Gastrocnemius medialis (tissue), 4 donors: ENCODE measurements around the gene ZNF804A.

Source experiments
- CTCF ChIP-seq, 5 experiments: fragments of 450-650 bp in 3 of 5; fragments of 200-600 bp in 2 of 5; sonication (generic) in 2 of 5; IDR thresholded peaks in 4 of 5; conservative IDR thresholded peaks in 1 of 5; 1 replicate in 4 of 5; 2 replicates in 1 of 5; pipeline ENCODE4 v1.5.1; 2016 to 2019; ENCODE audit warnings: antibody characterized with exemption in 5 of 5, mild to moderate bottlenecking in 3 of 5, moderate library complexity in 3 of 5
- POLR2A ChIP-seq, 2 donors: fragments of 450-650 bp; IDR thresholded peaks; one replicate each; pipeline ENCODE4 v1.6.1; 2017; ENCODE audit warnings: antibody characterized with exemption in 2 of 2, mild to moderate bottlenecking in 2 of 2, moderate library complexity in 2 of 2

- TF ChIP-seq CTCF (IDR thresholded peaks at IDR 0.05 in 4 of 5, conservative IDR thresholded peaks at IDR 0.05 in 1 of 5) (no peak), POLR2A (IDR thresholded peaks at IDR 0.05) (no peak)
Measured at GRCh38 chr2:184851576-184851975, 253.2 kb downstream of the ZNF804A start.
